HG03457 (cell line): ENCODE results near the gene TEPSIN.

Experiments
- ATAC-seq: cut with Tn5 transposase; IDR thresholded peaks from one replicate; pipeline ENCODE4 v1.9.1; 2021; ENCODE audit warnings: moderate number of reproducible peaks; ENCODE audit not compliant: unreplicated experiment

The TEPSIN gene

DNA sequence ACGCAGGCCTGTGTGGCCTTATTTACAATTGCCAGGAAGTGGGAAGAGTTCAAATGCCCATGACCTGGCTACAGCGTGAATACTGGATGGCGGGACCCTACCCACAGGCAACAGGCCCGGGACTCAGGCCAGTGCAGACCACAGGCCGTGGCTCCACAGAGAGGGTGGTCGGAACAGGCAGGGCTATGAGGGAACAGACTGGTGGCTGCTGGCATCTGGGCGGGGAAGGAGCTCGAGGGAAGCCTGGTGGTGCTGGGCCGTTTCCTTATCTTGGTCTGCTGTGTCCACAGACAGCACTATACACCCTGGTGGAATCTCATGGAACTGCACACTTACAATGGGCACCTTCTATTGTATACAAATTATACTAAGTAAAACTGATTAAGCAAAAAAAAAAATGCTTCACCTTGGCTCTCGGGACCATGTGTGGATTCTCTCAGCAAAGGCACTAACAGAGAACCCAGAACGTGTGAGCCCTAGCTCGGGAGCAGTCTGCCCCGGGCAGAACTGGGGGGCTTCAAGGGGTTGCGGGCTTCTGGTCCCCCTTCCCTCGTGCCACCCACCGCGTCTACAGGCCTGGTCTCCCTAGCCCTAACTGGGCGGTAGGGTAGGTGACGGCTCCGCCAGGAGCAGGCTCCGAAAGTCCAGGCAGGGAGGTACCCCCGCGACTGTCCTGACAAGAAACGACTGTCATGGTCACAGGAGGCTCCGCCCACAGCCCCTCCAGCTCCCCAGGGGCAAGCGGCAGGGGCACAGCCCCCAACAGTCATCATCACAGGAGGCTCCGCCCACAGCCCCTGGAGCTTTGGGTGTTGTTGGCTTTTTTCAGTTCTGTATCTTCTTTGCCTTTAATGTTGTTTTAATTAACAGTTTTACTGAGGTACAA, 37.9 kb downstream of the TEPSIN start:
- no peak for ATAC-seq

DNA sequence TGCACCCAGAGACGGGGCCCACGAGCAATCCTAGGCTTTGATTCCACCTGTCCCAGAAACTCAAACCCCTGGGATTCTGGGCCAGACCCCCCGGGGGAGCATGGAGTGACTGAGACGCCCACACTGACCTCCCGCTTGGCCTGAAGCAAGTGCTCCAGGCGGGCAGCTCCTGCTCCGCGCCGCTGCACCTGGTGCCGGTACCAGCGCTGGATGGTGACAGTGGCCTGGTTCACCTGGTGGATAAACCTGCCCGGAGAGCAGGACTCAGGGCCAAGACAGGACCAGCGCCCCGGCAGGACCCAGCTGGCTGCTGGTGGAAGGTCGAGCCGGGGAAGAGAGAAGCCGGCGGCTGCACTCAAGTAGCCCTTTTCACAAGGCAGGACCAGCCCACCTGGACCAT, 38.7 kb downstream of the TEPSIN start:
- no peak for ATAC-seq

DNA sequence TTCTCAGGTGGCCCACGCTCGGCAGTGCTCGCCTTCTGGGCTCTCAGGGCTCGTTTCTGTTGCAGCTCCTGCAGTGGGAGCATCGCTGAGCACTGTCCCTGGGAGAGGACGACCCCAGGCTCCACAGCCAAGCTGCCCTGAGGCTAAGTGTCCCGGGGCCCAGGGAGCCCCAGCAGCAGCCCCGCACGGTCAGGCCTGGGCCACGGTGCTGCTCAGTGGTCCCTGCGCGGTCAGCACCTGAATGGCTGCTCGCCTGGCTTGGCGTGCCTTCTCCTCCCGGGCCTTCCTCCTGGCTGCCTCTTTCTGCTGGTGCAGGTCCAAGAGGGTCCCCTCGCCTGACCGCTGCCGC, 39.4 kb downstream of the TEPSIN start:
- ATAC-seq = no peak

DNA sequence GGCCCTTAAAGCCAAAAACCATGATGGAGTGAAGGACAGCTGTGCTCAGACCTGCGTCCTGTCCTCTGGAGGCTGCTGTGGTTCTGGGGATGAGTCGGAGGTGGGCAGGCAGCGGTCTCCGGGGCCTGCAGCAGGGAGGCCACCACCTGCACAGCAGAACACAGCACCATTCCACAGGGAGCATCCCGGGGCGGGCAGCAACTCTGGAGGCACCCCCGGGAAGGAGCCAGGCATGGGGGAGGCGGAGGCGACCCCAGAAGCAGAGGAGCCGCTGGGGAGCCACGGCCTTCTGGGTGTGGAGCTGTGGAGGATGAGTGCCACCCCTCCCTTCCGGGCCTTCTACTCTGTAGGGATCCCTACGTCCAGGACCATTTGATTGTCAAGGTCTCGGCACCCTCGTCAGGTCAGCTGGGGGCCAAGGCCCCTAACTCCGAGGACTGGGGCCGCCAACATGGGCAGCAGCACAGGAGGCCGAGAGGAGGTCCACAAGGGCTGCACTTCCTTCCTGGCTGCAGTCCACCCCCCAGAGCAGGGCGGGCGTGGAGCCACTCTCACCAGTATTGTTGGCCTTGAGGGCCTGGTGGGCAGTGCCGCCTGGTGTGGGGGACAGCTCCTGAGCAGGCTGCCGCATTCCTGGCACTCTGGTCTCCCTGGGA, 39.9 kb downstream of the TEPSIN start:
- no peak for ATAC-seq

DNA sequence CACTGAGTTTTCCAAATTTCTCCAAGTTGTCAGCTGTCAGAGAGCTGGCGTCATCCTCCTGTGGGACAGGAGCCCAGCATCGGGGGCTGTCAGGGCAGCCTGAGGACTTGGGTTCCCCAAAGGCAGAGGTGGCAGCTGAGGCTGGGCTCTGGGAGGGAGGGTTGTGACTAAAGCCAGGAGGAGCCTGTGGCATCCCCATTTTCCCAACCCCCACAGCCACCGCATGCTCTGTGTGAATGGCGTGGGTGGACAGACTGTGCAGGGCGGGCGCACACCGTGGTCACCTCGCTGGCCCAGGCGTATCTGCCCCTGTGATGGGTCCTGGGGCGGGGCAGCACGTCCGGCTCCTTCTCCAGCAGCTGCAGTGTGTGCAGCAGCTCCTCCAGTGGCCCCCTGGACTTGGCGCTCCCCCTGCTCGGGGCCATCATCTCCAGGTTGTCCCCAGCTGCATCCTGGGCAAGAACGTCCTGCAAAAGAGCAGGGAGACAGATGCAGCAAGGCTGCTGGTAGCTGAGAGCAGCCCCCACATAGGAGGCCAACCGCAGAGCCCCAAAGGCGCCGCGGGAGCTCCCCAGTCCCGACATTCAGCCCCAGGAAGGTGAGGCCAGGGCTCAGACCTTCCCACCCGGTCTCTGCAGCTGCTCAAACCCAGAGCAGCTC, 40.9 kb downstream of the TEPSIN start:
- ATAC-seq = no peak

DNA sequence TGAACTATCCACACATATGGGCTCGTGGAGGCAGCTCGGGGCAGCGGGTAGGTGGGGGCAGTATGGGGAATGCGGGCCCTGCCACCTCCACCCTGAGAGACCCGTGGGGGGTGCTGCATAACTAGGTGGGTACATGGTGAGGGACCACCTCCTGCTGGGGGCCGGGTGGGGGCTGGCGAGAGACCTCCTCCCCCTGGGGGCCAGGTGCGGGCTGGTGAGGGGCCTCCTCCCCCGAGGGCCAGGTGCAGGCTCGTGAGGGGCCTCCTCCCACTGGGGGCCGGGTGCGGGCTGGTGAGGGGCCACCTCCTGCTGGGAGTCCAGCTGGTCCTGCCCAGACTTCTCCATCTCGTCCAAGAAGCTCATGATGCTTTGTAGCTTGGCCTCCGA, 41.5 kb downstream of the TEPSIN start:
- ATAC-seq = no peak

DNA sequence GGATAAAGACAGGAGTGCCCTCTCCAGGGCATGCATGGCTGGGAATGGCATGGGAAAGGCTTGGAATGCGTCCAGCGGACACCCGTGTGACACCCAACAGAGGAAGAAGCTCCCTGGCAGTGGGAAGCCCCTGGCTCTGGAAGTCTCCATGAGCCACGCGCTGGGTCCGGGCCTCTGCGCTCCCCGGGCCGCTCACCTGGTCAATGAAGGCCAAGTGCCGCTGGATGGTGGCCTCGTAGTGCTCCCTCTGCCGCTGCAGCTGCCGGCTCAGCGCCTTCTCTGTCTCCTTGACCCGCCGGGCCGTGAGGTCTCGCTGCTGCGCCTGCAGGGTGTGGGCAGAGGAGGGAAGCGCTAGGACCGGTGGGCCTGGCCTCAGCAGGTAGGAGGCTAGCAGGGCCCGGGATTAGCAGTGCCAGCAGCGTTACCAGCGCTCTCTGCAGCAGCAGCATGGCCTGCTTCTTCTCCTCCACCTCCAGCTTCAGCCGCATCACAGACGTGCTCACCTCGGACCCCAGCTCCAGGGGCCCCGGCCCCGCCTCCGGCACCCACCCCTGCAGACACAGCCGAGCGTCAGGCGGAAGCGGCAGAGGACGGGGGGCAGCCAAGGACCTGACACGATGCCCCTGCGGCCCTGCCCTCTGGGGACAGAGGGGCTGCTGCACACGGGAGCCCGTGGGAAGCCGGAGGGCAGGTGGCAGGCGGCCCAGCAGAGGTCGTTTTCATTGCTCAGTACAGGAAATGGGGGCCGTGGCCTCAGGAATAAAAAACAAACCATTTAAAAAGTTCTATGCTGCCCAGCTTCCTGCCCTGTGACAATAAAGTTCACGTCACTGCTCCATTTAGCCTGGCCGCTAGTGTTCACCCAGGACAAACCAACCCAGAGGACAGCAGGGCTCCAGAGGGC, 42.1 kb downstream of the TEPSIN start:
- no peak for ATAC-seq

DNA sequence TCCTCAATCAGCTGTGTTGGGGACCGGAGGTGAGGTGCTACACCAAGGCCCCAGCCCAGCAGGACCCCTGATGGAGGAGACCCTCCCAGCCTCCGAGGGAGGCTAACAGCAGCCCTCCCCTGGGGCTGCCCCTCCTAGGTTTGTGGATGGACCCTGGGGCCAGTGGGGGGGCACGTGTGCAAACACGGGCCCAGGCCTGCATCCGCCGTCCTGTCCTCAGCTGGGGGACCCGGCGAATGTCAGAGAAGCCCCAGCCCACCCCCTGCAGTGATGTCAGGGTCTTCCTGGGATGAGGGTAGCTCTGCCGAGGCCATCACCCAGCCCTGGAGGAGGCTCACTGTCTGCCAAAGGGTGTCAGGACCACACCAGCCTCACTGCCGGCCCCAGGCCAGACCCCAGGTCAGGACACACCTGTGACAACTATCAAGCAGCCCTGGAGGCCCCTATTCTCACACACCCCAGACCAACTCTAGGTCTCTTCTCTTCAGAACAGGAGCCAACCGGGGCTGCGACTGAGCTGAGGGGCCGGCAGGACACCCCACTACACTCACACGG, 42.8 kb downstream of the TEPSIN start:
- ATAC-seq = no peak

DNA sequence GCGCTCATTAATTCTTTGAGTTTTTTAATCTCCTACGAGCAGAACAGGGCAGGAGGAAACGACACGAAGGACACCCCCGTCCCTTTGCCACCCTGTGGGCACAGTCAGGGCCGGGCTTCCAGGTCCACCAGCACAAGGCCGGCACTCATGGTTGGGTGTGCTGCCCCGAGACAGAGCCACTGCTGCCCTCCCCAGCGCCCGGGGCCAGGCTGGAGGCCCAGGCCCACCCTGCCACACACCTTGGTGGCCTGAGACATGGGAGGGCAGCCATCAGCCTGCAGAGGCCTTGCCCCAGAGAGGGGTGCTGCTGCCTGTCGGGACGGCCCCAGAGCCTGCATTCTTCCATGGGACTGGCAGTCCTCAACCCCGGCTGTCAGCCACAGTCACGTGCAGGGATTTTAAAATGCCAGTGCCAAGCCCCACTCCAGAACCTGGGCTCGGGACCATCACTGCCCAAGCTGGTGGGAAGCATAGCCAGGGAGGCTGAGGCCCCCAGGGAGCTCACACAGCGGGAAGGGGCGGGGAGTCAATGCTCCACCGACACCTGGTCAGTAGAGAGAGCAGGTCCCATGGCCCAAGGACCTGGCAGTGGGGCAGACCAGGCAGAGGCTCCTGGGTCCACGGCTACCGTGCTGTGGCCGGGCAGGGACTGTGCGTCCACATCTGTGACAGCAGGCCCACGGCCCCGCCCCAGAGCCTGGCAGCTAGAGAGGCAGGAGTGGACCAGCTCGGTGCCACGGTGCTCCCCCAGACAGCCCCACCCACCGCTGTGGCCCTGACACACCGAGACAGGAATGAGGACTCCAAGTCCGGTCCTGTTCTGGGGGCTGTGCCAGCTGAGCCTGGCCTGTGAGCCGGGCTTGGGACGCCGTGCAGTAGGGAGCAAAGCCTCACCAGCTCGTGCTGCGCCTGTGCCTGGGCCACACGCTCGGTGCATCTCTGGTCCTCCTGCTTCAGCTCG, 43.6 kb downstream of the TEPSIN start:
- no peak for ATAC-seq

DNA sequence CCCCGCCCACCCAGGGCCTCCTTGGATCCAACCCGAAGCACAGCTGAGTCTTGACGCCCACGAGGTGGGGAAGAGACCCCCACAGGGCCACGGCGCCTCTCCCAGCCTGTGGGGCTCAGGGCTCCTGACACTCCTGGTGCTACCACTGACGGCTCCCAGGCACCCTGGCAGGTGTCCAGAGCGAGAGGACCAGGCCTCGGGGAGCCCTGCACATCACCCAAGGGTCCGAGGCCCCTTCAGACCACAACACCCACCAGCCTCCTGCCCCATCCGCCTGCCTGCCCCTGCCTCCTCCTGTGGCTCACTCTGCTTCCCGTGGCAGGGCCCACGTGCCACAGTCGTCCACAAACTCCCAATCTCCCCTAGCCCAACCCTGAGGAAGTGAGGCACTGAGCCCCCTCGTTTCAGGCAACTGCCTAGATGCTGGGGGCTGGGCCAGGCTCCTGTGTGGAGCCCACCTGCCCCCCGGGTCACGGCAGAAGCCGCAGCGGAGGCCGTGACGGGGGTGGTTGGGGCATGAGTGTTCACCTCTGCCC, 44.6 kb downstream of the TEPSIN start:
- ATAC-seq = no peak

DNA sequence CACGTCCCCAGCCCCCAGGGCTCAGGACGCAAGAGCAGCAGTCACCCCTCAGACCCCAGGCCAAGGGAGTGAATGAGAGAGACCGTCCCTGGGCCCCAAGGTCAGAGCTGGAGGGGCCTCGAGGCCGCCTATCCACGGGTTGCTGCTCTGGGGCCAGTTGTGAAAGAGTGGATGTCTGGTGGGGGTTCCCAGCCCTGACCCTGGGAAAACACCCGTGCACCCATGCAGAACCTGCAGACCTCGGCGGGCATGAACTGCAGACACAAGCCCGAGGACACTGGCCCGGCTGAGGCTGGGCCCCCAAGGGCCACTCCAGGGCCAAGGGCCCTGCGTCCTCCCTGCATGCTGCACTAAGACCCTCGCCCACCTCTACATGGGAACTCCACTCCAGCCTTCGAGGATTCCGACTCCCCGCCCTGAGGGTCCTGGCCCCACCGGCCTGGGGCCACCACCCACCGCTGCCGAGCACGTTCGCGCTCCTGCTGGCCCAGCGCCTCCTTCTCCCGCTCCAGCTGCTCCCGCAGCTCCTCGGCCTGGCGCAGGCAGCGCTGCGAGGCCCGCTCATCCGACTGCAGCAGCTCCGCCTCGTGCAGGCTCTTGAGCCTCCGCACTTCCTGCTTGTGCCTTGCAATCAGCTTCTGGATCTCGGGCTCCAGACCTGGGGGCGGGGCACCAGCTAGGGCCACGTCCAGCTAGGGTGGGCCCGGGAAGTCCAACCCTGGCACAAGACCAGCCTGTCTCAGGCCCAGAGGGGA, 45.2 kb downstream of the TEPSIN start:
- no peak for ATAC-seq

DNA sequence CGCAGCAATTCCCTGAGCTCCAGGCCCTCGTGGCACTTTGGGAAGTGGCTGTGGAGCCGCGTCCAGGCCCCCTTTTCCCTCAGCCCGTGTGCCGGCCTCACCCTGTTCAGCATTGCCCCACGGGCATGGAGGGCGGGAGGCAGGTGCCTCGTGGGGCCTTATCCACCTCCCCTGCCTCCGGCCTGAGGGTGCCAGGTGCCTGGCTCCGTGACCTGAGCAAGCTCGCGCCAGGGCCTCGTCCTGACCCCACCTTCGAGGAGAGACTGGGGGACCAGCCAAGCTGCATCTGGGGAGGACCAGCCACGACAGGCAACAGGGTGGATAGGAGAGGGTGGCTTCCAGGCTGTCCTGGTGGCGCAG, 45.8 kb downstream of the TEPSIN start:
- ATAC-seq = no peak

DNA sequence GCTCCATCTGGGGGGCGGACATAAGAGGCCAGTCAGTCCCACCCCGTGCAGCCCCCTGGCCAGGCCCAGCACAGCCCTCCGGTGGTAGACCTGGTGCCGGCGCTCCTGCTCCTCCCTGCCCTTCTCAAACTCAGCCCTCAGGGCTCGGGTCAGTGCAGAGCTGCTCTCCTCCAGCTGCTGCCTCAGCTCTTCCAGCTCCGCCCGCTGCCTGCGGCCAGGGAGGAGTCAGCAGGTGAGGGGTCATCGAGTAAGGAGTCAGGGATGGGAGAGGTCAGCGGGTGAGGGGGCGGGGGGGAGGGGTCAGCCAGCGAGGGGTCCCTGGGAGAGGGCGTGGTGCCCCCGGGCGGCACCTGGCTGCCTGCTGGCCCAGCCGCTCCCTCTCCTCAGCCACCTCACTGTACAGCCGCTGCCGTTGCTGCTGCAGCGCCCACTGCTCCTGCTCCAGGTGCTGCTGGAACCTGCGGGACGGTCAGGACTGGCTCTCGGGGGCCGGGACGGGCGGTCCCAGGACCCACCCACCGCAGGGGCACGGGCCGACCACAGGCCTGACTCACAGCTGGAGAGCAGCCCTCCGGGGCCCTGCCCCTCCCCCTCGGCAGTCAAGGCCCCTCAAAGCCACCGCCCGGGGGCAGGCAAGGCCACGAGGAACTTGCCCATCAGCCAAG, 46.3 kb downstream of the TEPSIN start:
- no peak for ATAC-seq

DNA sequence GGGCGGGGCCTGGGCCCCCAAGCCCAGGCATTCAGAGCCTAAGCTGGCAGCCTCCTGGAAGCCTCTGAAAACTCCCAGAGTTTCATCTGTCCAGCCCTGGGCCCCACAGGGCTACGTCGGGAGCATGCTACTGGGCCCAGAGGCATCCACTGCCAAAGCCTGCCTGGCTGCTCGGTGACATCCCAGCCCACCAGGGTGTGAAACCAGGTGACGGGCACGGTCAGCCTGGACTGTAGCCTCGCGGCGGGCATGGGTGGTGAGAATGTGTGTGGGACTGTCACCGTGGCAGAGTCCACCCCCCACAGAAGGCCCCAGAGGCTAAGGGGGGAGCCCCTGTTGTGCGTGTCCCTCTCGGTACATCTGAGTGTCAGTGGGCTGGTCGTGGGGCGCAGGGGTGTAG, 47.2 kb downstream of the TEPSIN start:
- ATAC-seq = no peak

DNA sequence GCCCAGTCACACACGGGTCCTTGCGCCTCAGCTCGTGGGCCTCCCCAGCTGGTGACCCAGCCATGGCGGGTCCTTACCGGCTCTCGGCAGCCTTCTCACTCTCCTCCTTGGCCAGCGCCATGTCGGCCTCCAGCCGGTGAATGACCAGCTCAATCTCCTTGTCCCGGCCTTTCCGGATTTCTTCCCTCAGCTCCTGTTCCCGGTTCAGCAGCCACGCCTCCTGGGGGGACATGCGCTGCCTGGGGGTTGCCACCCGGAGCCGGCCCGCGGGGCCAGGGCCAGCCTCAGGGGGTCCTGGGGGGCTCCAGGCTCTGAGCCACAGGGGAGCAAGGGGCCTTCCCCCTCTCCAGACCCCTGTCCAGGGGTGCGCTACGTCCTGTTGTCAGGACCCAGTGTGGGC, 47.7 kb downstream of the TEPSIN start:
- no peak for ATAC-seq

DNA sequence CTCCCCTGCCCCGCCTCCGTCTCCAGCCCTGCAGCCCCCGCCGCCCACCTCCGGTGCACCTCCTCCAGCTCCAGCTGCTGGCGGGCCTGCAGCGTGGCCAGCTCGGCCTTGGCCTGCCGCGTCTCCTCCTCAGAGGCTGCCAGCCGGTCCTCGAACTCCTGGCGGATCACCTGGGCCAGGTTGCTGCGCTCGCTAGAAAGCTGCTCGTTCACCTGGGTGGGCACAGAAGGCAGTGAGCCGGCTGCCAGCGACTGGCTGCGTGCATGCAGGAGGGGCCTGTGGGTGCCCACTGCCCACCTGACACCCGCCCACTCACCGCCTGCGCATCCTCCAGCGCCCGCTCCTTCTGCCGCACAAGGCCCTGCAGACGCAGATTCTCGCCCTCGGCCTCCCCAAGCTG, 48.3 kb downstream of the TEPSIN start:
- no peak for ATAC-seq

DNA sequence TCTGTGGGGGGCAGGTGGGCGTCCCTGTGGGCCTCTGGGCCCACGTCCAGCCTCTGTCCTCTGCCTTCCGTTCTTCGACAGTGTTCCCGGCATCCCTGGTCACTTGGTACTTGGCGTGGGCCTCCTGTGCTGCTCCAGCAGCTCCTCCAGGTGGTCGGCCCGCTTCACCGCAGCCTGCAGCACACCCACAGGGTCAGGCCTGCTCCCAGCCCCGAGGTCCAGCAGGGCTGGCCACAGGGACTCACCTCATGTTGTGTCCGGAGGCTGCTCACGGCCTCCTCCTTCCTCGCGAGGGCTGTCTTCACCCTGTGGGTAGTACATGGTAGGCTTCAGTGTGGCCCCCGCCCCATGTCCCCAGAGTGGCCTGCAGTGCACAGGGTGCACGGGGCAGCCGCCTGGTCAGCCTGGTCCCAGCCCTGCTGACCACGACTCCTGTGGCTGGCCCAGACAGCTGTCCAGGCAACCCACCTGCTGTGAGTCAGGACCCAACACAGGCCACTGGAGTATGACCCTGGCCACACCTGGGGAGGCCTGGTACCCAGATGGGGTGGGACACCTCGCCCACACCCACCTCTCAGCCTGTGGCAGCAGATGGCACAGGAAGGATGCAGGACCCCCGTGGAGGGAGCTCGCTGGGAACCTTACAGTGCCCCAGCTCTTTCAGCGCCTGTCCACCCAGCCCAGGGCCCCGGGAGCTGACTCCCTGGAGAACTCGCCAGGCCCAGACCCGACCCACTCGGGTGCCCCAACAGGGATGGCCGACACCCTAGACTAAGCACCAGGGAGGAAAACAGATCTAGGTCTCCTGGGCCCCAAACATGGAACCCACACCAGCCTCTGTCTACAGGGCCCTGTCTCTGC, 49.0 kb downstream of the TEPSIN start:
- ATAC-seq = no peak
